ENCODE results near the gene RNF152. TPM values are rescaled to one million over a fixed set of nuclear protein-coding genes. Genes with fewer than 3 reads are reported as not detected.

The RNF152 gene
- total and polyA plus RNA-seq, 2 of the 13 experiments (the other 11 are each of a cell fraction or from before 2014, with no cell fraction given): 0.04 TPM; not detected in 1

DNA sequence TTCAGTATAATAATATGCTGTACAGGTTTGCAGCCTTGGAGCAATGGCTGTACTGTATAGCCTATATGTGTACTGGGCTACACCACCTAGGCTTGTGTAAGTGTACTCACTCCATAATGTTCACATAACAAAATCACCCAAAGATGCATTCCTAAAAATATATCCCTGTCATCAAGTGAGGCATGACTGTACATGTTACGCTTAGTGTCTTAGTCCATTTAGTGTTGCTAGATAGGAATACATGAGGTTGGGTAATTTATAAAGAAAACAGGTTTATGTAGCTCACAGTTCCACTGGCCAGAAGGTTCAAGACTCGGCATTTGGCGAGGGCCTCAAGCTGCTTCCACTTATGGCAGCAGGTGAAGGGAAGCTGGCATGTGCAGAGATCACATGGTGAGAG is 31.4 kb downstream of the RNF152 start (continued):
- TF ChIP-seq ZBTB10 (CRISPR knock-in tag; IDR thresholded peaks at IDR 0.05; ENCODE audit: borderline replicate concordance) (no peak), RARA (CRISPR knock-in tag; IDR thresholded peaks at IDR 0.05) (no peak), ZNF563 (CRISPR knock-in tag; IDR thresholded peaks at IDR 0.05) (no peak), PCBP1 (IDR thresholded peaks at IDR 0.05; ENCODE audit: borderline replicate concordance, low read depth, low read length) (no peak), ZNF652 (CRISPR knock-in tag; IDR thresholded peaks at IDR 0.05; ENCODE audit: borderline replicate concordance, low read depth) (no peak), ZNF354B (CRISPR knock-in tag; IDR thresholded peaks at IDR 0.05) (no peak), SNAPC2 (CRISPR knock-in tag; IDR thresholded peaks at IDR 0.05) (no peak), NR2F2 (IDR thresholded peaks at IDR 0.05; ENCODE audit: borderline replicate concordance, low read depth) (no peak), JDP2 (CRISPR knock-in tag; IDR thresholded peaks at IDR 0.05; ENCODE audit: borderline replicate concordance) (no peak), ATF7-NPFF (CRISPR knock-in tag; IDR thresholded peaks at IDR 0.05; ENCODE audit: low read depth) (no peak), ZNF883 (CRISPR knock-in tag; IDR thresholded peaks at IDR 0.05; ENCODE audit: not compliant biosample characterization) (no peak)
- TF ChIP-seq, protein P1, sequence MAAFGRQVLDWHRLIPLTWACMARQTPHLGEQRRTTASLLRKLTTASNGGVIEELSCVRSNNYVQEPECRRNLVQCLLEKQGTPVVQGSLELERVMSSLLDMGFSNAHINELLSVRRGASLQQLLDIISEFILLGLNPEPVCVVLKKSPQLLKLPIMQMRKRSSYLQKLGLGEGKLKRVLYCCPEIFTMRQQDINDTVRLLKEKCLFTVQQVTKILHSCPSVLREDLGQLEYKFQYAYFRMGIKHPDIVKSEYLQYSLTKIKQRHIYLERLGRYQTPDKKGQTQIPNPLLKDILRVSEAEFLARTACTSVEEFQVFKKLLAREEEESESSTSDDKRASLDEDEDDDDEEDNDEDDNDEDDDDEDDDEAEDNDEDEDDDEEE (CRISPR knock-in tag; IDR thresholded peaks at IDR 0.05): no peak
- TF ChIP-seq, protein P2, sequence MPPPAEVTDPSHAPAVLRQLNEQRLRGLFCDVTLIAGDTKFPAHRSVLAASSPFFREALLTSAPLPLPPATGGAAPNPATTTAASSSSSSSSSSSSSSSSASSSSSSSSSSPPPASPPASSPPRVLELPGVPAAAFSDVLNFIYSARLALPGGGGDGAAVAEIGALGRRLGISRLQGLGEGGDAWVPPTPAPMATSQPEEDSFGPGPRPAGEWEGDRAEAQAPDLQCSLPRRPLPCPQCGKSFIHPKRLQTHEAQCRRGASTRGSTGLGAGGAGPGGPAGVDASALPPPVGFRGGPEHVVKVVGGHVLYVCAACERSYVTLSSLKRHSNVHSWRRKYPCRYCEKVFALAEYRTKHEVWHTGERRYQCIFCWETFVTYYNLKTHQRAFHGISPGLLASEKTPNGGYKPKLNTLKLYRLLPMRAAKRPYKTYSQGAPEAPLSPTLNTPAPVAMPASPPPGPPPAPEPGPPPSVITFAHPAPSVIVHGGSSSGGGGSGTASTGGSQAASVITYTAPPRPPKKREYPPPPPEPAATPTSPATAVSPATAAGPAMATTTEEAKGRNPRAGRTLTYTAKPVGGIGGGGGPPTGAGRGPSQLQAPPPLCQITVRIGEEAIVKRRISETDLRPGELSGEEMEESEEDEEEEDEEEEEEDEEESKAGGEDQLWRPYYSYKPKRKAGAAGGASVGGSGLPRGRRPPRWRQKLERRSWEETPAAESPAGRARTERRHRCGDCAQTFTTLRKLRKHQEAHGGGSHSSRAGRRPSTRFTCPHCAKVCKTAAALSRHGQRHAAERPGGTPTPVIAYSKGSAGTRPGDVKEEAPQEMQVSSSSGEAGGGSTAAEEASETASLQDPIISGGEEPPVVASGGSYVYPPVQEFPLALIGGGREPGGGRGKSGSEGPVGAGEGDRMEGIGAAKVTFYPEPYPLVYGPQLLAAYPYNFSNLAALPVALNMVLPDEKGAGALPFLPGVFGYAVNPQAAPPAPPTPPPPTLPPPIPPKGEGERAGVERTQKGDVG (CRISPR knock-in tag; IDR thresholded peaks at IDR 0.05; ENCODE audit: borderline replicate concordance): no peak
